Activated effector memory CD4-positive, alpha-beta T cell treated with anti-CD3 and anti-CD28 coated beads, Interleukin-2, amount 50 U/mL, for 16 hours (primary cell): ENCODE measurements around the gene OTULINL.
"Not testable (repeated sequence)": the region's sequence is repeated elsewhere in the genome, so short reads cannot be mapped to it uniquely, and the experiment has no call there.

Experiments used
- DNase-seq: peaks from one replicate; pipeline ENCODE4 v3.0.0-alpha.2; 2020

The OTULINL gene

DNA sequence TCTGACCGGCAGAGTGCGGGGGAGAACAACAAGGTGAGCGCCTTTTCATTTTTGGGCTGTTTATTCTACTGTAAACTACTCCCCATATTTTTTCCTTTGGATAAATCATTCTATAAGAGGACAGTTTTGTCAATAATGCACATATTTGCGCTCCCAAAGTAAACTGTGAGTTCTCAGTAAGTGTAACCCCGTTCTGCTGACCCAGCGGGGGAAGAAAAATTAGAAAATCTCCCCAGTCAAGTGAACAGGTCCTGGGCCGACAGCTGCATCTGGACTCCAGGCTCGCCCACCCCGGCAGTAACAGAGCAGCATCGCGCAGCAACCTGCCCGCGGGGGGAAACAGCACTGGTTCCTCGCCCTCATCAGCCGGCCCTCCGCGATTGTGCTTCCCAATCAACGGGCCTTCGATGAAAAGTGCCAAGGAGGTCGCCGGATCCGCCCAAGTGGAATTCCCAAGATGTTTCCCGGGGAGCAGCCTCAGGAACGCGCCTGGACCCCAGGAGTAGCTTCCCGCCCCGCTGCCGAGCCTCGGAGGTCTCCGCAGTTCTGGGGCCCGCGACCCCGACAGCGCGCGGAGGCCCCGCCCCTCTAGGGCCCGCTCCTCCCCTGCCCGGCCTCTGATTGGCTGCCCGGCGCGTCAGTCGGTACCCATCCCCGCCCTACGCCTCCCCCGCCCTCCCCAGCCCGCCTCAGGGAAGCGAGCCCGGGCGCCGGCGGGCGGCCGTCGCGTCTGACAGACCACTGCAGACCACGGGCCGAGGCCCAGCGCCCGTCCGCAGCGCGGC lies at the start of gene OTULINL:
TSS of gene OTULINL (plus strand) at position 687 of the 785 bp plus-strand sequence. CDS start 103 bp downstream, outside the sequence.
- DNase-seq = peak; percentile 95

DNA sequence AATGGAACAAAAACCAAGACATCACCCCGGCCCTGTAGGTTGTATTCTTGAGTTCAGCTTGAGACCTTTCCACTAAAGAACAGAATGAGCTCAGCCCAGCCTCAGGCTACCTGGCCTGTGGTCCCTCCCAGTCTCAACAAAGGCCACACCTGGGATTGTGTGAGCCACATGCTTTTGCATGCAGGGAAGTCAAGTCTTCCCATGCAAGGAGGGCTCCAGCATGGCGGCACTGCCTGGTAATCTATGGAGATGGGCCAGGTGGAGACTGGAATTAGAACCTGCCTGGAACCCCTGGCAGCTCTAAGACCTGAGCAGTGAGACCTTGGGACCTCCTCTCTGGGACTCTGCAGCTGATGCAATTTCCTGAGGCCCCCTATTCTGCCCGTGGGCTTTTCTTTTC lies 49.4 kb upstream of the OTULINL start:
- no peak for DNase-seq

DNA sequence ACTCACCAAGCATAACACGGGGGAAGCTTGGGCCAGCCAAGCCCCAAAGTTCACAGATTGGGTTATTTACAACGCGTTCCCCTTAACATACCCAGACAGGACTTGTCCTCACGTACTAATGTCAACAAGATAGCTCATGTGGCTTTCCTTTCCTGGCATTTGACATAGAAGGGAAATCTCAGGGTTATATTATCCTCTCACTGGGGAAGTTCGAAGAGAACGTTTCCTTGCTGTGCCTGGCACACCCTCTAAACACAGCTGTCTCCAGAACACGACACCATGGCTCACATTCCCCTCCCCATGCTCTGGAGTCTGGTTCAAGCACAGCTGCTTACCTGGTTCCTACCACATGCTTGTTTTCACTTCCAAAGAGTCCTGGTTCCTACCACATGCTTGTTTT lies 46.8 kb upstream of the OTULINL start:
- no peak for DNase-seq

DNA sequence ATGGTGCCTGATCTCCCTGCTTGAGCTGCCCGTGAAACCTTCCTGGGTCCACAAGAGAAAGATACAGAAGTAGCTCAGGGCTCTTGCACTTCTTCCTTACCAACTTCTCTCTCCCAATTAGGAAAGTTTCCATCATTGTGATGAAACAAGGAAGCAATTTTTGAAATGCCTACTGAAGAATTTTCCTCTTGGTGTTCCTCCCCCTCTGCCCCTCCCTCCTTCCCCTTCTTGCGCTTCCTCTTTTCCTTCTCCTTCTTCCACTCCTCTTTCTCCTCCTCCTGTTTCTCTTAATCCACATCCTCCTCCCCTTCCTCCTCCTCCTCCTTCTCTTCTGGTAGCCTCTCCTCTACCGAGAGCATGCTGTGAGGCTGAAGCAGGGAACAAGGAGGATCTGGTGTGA lies 36.3 kb upstream of the OTULINL start:
- no peak for DNase-seq

DNA sequence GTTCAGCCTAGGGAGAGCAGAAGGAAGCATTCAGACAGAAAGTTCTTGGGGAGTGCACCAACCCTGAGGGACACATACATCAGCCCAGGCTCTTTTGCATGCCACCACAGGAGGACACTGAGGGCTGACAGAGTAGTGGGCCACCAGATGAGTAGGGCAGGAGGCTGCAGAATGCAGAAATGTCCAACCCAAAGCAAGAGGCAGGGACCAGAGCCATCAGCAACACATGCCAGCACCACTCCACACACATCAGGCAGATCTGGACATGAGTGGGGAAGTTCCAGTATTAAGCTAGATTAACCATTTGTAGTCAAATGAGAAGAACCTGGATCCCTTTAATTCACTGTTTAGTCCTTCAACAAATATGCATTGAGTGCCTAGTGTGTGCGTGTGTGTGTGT lies 35.7 kb upstream of the OTULINL start:
- no peak for DNase-seq

DNA sequence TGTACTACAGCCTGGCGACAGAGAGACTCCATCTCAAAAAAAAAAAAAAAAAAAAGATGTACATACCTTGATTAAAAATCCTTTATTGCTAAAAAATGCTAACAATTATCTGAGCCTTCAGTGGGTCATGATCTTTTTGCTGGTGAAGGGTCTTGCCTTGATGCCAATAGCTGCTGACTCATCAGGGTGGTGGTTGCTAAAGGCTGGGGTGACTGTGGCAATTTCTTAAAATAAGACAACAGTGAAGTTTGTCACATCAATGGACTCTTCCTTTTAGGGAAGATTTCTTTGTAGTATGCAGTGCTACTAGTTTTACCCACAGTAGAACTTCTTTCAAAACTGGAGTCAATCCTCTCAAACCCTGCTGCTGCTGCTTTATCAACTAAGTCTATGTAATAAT lies 33.9 kb upstream of the OTULINL start:
- DNase-seq = no peak

DNA sequence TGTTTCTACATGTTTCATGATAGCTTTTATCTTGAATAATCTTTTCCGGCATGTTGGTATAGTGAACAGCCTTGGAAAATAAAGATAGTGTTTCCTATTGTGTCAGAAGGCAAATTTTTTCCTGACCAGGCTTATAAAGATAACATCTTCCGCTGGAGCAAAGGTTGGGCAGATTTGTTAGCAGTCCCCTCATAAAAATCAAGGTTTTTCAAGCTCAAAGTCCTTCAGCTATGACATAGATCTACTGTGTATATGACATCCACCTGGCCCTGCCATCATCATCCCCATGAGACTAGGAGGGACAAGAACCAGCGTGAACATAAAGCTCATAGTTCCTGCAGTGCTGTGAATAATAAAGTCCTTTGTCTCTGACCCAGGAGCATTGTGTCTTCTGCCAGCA lies 30.4 kb upstream of the OTULINL start:
- DNase-seq = no peak

DNA sequence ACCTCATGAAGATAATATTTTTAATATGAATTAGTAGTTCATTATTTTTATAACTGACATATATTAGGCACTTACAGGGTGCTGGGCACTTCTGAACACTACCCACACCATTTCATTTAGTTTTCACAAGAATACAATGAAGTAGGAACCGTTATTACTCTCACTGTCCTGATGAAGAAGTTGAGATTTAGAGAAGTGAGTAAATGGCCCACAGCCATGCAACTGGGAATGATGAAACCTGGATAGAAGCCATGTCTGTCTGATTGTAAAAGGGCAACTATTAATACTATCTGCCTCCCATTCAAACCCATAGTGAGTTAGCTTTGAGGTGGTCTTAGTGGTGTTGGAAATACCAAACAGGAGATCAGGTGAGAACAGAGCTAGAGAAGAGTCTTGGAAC lies 29.6 kb upstream of the OTULINL start:
- no peak for DNase-seq

DNA sequence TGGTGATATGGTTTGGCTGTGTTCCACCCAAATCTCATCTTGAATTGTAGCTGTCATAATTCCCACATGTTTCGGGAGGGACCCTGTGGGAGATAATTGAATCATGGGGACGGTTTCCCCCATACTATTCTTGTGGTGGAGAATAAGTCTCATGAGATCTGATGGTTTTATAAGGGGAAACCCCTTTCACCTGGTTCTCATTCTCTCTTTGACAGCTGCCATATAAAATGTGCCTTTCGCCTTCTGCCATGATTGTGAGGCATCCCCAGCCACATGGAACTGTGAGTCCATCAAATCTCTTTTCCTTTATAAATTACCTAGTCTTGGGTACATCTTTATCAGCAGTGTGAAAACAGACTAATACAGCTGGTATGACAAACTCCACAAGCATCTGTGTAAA lies 27.3 kb upstream of the OTULINL start:
- not testable (repeated sequence) for DNase-seq

DNA sequence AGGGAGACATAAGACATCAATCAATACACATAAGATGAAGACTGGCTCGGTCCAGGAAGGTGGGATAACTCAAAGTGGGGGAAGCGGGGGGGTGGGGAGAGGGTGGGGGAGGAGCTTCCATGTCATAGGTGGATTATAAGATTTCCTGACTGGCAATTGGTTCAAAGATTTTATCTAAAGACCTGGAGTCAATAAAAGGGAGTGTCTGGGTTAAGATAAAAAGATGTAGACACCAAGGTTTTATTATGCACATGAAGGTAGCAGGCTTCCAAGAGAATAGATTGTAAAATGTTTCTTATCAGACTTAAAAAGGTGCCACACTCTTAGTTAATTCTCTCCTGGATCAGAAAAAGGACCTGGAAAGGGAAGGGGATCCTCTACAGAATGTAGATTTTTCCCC lies 25.6 kb upstream of the OTULINL start:
- no peak for DNase-seq

DNA sequence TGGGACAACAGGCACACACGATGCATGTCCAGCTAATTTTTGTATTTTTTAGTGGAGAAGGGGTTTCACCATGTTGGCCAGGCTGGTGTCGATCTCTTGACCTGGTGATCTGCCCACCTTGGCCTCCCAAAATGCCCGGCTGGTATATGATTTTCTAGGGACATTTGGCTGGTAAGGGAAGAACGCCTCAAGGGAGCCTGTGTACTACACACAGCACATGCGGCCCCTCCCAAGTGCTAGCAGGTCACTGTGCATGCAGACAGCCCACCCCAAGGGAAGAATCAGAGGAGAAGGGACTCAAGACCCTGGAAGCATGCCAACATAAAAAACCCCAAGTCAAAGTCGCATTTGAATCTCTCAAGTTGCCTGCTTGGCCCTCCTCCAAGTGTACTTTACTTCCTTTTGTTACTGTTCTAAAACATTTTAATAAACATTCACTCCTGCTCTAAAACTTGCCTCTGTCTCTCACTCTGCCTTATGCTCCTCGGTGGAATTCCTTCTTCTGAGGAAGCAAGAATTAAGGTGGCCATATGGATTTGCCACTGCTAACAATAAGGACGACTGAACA lies 24.3 kb upstream of the OTULINL start:
- no peak for DNase-seq

DNA sequence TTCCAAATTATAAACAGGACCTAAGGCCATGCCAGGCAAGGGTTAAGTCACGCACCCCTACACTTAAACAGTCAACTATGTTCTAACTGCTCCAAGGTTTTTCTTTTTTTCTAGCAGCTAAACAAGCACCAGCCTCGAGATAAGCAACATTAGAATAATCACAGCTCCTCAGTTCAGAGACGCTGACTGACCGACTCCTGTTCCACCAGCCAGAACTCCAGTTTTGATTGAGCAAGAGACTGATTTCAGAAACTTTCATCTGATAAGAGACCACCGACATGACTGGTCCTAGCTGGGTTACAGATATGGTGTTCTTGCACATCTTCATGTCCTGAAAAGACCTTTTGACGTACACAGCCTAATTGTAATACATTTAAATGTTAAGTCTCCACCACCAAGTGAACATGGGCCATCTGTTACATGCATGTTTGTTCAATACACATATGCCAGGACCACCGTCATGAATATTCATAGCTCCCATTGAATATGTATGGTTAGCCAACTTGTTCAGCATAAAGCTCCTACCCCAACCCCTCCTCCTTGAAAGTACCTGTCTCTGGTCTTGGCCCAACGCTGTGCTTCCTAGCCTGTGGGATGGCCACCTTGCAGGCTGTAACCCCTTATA lies 23.7 kb upstream of the OTULINL start:
- DNase-seq = no peak

DNA sequence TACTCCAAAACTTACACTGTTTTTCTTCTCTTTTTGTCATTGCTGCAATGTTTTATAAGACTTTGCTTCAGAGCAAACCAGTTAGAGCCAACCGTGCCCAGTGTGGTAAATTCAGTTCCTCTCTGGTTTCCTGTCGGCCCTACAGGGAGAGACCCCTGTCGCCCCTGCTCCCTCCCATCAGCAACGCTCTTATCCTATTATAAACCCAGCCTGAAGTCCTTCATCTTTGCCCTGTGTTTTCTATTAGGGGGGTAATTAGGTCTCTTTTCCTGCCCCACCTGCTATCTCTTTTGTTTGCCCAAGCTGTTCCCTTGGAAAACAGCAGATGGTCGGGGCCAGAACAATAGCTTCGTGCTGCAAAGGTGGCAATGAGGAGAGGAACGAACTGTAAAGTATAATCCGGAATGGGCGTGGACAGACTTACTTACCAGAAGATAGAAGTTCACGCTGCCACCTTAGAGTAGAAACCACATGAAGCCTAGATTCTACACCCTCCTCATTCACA lies 21.4 kb upstream of the OTULINL start:
- no peak for DNase-seq

DNA sequence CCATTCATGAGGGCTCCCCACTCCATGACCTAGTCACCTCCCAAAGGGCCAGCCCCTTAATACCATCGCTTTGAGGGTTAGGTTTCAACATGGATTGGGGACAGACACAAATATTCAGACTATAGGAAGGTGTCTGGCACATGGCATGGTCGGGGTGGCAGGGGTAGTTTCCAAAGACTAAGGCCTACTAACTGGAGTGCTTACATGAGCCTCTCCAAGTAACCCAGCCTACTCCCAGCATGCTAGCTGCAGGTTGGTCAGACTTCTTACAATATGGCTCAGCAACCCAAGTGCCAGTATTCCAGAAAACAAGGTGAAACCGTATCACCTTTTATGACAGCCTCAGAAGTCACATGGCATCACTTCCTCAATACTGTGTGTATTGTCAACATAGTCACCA lies 19.9 kb upstream of the OTULINL start:
- no peak for DNase-seq

DNA sequence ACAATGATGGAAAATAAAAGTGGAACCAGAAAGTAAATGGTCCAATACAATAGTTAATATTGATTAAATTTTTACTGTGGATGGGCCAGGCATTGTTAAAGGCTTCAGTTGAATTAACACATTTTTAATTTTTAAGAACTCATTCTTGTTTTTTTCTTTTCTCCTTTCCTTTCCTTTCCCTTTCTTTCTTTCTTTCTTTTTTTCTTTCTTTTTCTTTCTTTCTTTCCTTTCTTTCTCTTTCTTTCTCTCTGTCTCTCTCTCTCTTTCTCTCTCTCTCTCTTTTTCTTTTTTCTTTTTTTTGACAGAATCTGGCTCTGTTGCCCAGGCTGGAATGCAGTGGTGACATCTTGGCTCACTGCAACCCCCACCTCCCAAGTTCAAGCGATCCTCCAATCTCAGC lies 13.3 kb upstream of the OTULINL start:
- DNase-seq = no peak

DNA sequence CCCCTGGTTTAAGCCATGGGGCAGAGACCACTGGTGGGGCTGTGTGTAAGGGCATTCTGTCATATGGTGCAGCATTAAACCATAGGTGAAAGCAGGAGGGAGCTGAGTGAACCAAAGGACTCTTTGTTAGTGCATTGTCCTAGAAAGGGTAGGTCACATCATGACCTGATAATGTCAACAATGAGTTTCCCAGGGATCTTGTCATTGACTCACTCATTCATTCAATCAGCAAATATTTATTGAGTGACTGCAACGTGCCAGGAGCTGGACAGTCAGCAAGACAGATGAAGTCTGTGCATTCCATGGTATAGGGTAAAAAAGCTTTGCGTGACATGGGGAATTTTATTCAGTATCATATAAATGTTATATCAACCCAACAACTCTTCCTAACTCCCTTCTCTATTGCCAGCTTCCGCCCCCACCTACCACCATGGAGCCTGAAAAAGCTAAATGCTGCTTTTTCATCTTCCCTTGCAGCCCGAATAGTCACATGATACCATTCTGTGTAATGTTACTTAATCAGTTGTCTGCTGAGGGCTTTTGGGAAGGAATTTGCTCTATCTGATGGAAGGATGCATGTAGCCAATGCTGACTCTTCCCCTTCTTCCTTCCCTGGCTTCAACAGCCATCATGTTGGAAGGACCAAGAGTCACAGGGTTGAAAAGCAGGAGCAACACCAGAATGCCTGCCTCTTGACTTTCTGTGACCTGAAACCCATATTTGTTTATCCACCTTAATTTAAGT lies 11.5 kb upstream of the OTULINL start:
- DNase-seq = no peak

DNA sequence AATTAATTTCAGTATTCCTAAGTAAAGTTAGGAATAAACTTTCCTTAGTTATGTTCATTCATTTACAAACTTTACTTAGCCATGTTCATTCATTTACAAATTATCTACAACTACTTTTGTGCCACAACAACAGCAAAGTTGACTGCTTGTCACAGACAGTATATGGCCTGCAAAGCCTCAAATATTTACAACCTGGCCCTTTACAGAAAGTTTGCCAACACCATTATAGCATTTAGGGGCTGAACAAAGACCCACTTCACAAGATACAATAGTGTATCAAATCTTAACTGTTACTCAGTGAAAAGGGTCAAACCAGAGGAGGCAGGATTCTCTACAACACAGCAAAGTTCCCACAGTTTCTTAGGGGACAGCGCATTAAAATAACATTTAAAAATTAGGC lies 9.7 kb upstream of the OTULINL start:
- DNase-seq = no peak

DNA sequence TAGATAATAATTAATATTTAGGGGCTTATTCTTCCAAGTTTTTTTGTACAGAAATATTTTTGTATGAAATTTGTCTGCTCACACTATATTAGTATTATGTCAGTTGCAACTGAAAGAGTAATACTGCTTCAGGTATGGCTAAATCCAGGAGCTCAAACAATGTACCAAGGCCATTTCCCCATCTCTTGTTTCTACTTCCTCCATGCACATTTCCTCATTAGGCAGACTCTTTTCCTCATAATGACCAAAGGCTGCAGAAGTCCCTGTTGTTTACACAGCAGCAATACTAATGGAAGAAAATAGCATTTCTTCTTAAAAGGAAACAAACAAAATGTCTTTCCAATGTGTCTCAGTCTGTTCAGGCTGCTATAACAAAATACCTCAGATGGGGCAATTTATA lies 9.2 kb upstream of the OTULINL start:
- no peak for DNase-seq

DNA sequence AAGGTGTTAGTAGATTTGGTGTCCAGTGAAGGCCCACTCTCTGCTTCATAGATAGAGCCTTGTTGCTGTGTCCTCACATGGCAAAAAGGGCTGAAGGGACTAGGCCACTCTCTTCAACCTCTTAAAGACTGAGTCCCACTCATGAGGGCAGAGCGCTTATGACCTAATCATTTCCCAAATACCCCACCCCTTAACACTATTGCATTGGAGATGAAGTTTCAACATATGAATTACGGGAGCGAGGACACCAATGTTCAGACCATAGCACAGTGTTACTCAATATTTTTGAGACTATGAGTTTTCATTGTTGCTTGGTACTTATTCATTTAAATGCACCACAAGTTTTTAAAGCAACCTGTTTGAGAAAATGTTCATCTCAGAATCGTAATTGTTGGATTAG lies 8.8 kb upstream of the OTULINL start:
- DNase-seq = no peak

DNA sequence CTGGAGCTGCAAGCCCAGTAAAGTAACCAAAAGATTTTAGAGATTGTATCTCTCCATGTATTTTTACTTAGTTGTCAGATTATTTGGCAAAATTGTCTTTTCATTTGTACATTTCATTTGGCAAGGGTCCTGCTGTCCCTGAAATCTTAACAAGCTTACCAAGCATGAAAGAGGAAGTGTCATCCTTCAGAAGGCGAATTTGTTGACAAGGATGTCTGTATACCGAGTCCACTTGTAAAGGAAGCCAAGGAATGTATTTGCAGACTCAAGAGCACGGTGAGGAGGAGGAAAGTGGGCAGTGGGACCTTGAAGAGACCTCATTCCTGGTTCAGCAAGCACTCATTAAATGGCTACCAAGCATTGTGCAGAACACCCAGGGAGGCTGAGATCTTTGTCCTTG lies 7.5 kb upstream of the OTULINL start:
- DNase-seq = no peak

DNA sequence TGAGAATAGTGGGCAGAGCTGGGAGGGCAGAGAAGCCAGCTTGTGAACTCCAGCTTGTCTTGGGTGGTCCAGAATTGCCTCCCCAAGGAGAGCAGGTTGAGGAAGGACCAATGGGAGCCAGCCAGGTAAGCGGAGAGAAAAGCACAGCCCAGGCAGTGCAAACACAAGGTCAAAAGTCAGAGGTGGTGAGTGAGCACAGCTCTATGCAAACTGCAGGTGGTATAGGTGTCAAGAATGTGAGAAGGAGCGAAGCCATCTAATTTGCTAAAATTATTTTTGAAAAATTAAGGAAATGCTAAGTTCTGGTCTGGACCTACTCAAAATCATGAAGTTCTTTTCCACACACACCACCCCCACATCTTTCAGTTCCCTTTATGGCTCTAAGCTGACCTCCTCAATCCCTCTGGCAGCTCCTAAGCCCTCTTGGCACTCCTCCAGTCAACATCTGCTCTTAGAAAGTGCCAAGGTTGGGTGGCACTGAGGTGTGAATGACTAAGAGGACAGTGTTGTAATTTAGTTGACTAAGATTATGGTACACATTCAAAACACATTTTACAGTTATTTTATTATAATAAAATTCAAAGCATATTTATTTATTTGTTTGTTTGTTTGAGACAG lies 6.6 kb upstream of the OTULINL start:
- no peak for DNase-seq

DNA sequence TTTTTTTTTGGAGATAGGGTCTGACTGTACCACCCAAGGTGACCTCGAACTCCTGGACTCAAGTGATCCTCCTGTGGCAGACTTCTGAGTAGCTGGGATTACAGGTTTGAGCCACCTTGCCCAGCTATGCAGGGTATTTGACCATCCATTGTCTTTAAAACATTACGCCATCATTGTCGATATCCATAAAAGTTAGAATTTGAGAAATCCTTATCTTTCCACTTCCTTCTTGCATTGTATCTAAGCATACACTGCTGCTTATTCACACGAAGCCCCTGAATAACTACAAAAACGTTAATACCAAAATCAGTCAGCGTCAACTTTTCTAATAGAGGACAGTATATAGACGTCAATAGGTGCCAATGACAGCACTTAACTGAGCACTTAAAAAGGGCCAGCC lies 5.4 kb upstream of the OTULINL start:
- no peak for DNase-seq

DNA sequence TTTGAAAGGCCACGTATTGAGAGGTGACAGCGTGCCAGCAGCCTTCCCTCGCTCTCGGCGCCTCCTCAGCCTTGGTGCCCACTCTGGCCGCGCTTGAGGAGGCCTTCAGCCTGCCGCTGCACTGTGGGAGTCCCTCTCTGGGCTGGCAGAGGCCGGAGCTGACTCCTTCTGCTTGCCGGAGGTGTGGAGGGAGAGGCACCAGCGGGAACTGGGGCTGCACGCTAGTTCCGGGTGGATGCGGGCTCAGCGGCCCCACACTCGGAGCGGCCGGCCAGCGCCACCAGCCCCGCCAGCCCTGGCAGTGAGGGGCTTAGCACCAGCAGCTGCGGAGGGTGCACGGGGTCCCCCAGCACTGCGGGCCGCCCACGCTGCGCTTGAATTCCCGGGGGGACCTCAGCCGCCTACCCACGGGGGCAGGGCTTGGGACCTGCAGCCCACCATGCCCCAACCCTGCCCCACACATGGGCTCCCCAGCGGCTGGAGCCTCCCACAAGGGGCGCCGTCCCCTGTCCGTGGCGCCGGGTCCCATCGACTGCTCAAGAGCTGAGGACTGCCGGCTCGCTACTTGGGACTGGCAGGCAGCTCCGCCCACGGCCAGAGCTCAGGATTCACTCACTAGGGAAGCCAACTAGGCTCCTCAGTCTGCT lies 4.4 kb upstream of the OTULINL start:
- no peak for DNase-seq
